Caco-2 (cell line): Measurements from ENCODE around the gene MTA1. TPM values are rescaled to one million over a fixed set of nuclear protein-coding genes. Genes with fewer than 3 reads are reported as not detected.

Experiments
- BruUV-seq: library from RNA; stranded (reverse); fragments of 400-500 nt; replicated peaks from 2 replicates; lab custom pipeline; 2021; lab: Mats Ljungman, UMichigan
- CTCF ChIA-PET: fragments of 300-600 bp; sonication (Branson Sonifier 250); formaldehyde crosslinking; loops from one replicate; lab custom pipeline; 2022; ENCODE audit warnings: antibody characterized with exemption; lab: Charles Lee
- POLR2A ChIA-PET: fragments of 300-600 bp; sonication (Branson Sonifier 250); formaldehyde crosslinking; loops from one replicate; lab custom pipeline; 2022; ENCODE audit warnings: antibody characterized with exemption; lab: Charles Lee
- DNase-seq, 2 experiments: peaks; one replicate each; pipeline versions ENCODE4 v3.0.0 to v3.0.0-alpha.2; 2020 to 2022
- H3K27me3 ChIP-seq: replicated peaks from 2 replicates; pipeline ENCODE4 v1.6.0; 2011; ENCODE audit warnings: low read length; ENCODE audit not compliant: control insufficient read depth, insufficient read depth
- H3K36me3 ChIP-seq: 2 replicates; pipeline ENCODE4 v1.5.1; 2011; ENCODE audit warnings: low read length; ENCODE audit not compliant: control insufficient read depth, insufficient read depth
- H3K4me1 ChIP-seq: fragments of 250-450 bp; sonication (Bioruptor Pico); 2 replicates; pipeline ENCODE4 v1.5.1; 2020; ENCODE audit warnings: mild to moderate bottlenecking
- H3K4me3 ChIP-seq: 2 replicates; pipeline ENCODE4 v1.5.1; 2011; ENCODE audit warnings: low read depth, mild to moderate bottlenecking, control low read depth, low read length
- H3K9me3 ChIP-seq: fragments of 250-450 bp; sonication (Bioruptor Pico); 2 replicates; pipeline ENCODE4 v1.5.1; 2020; ENCODE audit warnings: mild to moderate bottlenecking, moderate library complexity
- H3K27ac Mint-ChIP-seq: one replicate; pipeline ENCODE4 v1.8.0; 2022; ENCODE audit warnings: mixed read lengths; ENCODE audit not compliant: unreplicated experiment
- H3K27me3 Mint-ChIP-seq: one replicate; pipeline ENCODE4 v1.8.0; 2022; ENCODE audit warnings: mixed read lengths; ENCODE audit not compliant: insufficient read depth, unreplicated experiment
- H3K36me3 Mint-ChIP-seq: one replicate; pipeline ENCODE4 v1.8.0; 2022; ENCODE audit warnings: mild to moderate bottlenecking, mixed read lengths; ENCODE audit not compliant: insufficient read depth, unreplicated experiment
- H3K4me1 Mint-ChIP-seq: one replicate; pipeline ENCODE4 v1.8.0; 2022; ENCODE audit warnings: low read depth, mixed read lengths; ENCODE audit not compliant: unreplicated experiment
- H3K4me3 Mint-ChIP-seq: one replicate; pipeline ENCODE4 v1.8.0; 2022; ENCODE audit warnings: mild to moderate bottlenecking, moderate library complexity, mixed read lengths; ENCODE audit not compliant: unreplicated experiment
- H3K9me3 Mint-ChIP-seq: one replicate; pipeline ENCODE4 v1.8.0; 2022; ENCODE audit warnings: mixed read lengths; ENCODE audit not compliant: unreplicated experiment
- CTCF ChIP-seq, 2 experiments: fragments of 200-600 bp in 1 of 2; IDR thresholded peaks; 1 replicate in 1 of 2; 2 replicates in 1 of 2; pipeline versions ENCODE4 v1.5.1 to v1.8.0; 2011 to 2022; ENCODE audit warnings: antibody characterized with exemption in 1 of 2, control low read depth in 1 of 2, inconsistent platforms in 1 of 2, low read depth in 1 of 2, low read length in 1 of 2, mild to moderate bottlenecking in 1 of 2, moderate library complexity in 1 of 2; ENCODE audit not compliant: insufficient read depth in 1 of 2, severe bottlenecking in 1 of 2, unreplicated experiment in 1 of 2
- intact Hi-C: fragments of 100-400 bp; cut with micrococcal nuclease; formaldehyde crosslinking; loops from one replicate; pipeline ENCODE4 v1.10.0; 2022; ENCODE audit not compliant: unreplicated experiment
- total RNA-seq: library from RNA; stranded (reverse); gene quantifications from 2 replicates; pipeline ENCODE4 v1.2.3, GENCODE V29; 2022

The MTA1 gene
- total RNA-seq, 1 experiment from 2014 or later: 167 TPM

- Mint-ChIP-seq H3K36me3 (peaks cover 12% of the 10 kb centered on the region), H3K4me1 (peaks cover 5% of the 10 kb centered on the region), H3K27me3 (no peaks in the 10 kb centered on the region), H3K27ac (no peak overlapping the region), H3K4me3 (peak overlapping the region; percentile 69), H3K9me3 (no peaks in the 10 kb centered on the region)
- H3K9me3 ChIP-seq: no peaks in the 10 kb centered on the region
- ChIA-PET CTCF (no interaction called here), POLR2A (no interaction called here)
- intact Hi-C loops: loop anchor here (5.0 kb wide), 1 partner anchor 510 kb away; the partner anchor contains the start of gene AHNAK2
- DNase-seq: peak in 1 of 2 experiments; percentile 55
- peaks cover 40% of the 10 kb centered on the region for H3K4me1 ChIP-seq
- H3K36me3 ChIP-seq: no peaks in the 10 kb centered on the region
- BruUV-seq: no TSS peak
- no peak for TF ChIP-seq CTCF (IDR thresholded peaks at IDR 0.05; ENCODE audit: insufficient read depth in 1 of 2, low read depth in 1 of 2, low read length in 1 of 2, severe bottlenecking in 1 of 2, unreplicated experiment in 1 of 2)
- no peaks in the 10 kb centered on the region for H3K27me3 ChIP-seq
- peak overlapping the region; percentile 62 for H3K4me3 ChIP-seq
Observed at GRCh38 chr14:105486974-105487448, 67.4 kb downstream of the MTA1 start.

DNA sequence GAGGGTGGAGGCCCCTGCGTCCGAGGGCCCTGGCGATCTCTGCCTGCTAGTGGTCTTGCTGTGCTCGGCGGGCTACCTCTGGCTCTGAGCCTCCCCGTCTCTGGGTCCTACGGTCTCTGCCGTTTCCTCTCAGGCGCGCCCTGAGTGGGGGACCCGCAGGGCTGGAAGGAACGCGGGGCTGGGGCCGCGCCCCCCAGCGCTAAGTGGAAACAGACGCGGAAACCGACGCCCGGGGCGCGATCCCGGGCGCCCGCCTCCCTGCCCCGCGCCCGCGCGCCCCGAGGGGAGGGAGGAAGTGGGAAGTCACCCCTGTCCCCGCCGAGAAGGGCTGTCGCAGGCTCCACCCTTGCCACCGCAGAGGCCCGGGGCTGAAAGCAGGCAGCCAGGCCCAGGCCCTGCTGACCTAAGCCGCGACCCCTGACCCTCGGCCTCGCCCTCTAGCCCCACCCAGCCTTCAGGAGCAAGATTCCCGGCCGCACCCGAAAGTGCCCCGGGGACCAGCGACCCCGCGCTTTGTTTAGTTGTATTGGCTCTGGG lies 67.9 kb downstream of the MTA1 start:
- Mint-ChIP-seq H3K27me3 (no peaks in the 10 kb centered on the region), H3K36me3 (peaks cover 12% of the 10 kb centered on the region), H3K27ac (peak overlapping the region; percentile 50), H3K9me3 (no peaks in the 10 kb centered on the region), H3K4me3 (peak overlapping the region; percentile 69), H3K4me1 (peaks cover under 1% of the 10 kb centered on the region)
- peak in 1 of 2 experiments; percentile 71 for DNase-seq
- no peaks in the 10 kb centered on the region for H3K27me3 ChIP-seq
- peaks cover 36% of the 10 kb centered on the region for H3K4me1 ChIP-seq
- POLR2A ChIA-PET: no interaction called here
- TF ChIP-seq CTCF (IDR thresholded peaks at IDR 0.05; ENCODE audit: insufficient read depth in 1 of 2, low read depth in 1 of 2, low read length in 1 of 2, severe bottlenecking in 1 of 2, unreplicated experiment in 1 of 2): no peak
- no peaks in the 10 kb centered on the region; the same call in 1 of the 2 replicates for H3K36me3 ChIP-seq
- intact Hi-C loops: loop anchor here (5.0 kb wide), 1 partner anchor 510 kb away; the partner anchor contains the start of gene AHNAK2
- peak overlapping the region; percentile 62 for H3K4me3 ChIP-seq
- H3K9me3 ChIP-seq: no peaks in the 10 kb centered on the region
- CTCF ChIA-PET: no interaction called here
- no TSS peak for BruUV-seq

DNA sequence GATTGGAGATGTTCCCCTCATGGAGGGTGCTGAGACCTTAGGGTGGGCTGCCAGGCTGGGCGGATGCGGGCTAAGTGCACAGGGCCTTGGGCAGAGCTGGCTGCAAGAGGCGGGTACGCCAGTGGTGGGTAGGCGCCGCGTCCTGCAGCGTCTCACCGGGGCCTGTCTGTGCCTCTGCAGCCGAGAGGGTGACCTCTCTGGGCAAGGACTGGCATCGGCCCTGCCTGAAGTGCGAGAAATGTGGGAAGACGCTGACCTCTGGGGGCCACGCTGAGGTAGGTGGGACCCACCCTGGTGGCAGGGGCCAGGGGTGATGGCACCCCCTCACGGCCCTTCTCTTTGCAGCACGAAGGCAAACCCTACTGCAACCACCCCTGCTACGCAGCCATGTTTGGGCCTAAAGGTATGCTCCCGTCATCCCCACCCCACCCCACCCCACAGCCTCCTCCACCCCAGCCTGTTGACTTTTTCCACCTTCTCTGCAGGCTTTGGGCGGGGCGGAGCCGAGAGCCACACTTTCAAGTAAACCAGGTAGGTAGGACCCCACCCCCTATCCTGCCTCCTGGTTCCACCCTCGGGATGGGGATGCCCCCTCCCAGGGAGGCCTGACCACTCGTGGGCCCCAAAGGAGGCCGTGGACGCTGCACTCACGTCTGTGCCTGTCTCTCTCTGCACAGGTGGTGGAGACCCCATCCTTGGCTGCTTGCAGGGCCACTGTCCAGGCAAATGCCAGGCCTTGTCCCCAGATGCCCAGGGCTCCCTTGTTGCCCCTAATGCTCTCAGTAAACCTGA lies 68.6 kb downstream of the MTA1 start:
- BruUV-seq: TSS peak; percentile 14
- Mint-ChIP-seq H3K9me3 (no peaks in the 10 kb centered on the region), H3K27me3 (no peaks in the 10 kb centered on the region), H3K27ac (peak overlapping the region; percentile 77), H3K4me3 (peak overlapping the region; percentile 69), H3K4me1 (no peaks in the 10 kb centered on the region), H3K36me3 (peaks cover 12% of the 10 kb centered on the region)
- Histone ChIP-seq H3K27me3 (no peaks in the 10 kb centered on the region), H3K4me3 (peak overlapping the region; percentile 62), H3K4me1 (peaks cover 36% of the 10 kb centered on the region), H3K9me3 (no peaks in the 10 kb centered on the region), H3K36me3 (no peaks in the 10 kb centered on the region; the same call in 1 of the 2 replicates)
- ChIA-PET POLR2A (no interaction called here), CTCF (interaction anchor here (2.9 kb wide), 1 partner anchor 7 kb away, joined by 57 read pairs; no protein-coding TSS in a partner anchor)
- no peak for TF ChIP-seq CTCF (IDR thresholded peaks at IDR 0.05; ENCODE audit: insufficient read depth in 1 of 2, low read depth in 1 of 2, low read length in 1 of 2, severe bottlenecking in 1 of 2, unreplicated experiment in 1 of 2)
- intact Hi-C loops: loop anchor here (5.0 kb wide), 1 partner anchor 511 kb away; the partner anchor contains the start of gene AHNAK2
- no peak for DNase-seq
